Right lobe of liver (tissue), 4 donors: ENCODE results near the gene CDH13.

Experiments
- CTCF ChIP-seq, 4 donors: fragments of 200-600 bp in 3 of 4; fragments of 450-650 bp in 1 of 4; IDR thresholded peaks; one replicate each; pipeline versions ENCODE4 v1.5.1 to v1.8.0; 2016 to 2022; ENCODE audit warnings: antibody characterized with exemption in 4 of 4, mild to moderate bottlenecking in 2 of 4
- POLR2A ChIP-seq: fragments of 450-650 bp; IDR thresholded peaks from one replicate; pipeline ENCODE4 v1.6.1; 2017; ENCODE audit warnings: antibody characterized with exemption, mild to moderate bottlenecking
- donor health status: DM: no; HTN: no; CAD: no.
- donor health status: DM: no; HTN: no; CAD: no.
- donor health status: DM: no; HTN: yes; CAD: no.

GRCh38 chr16:82999711-83000110, 372.9 kb downstream of the CDH13 start:
- TF ChIP-seq CTCF (IDR thresholded peaks at IDR 0.05): no peak
- TF ChIP-seq POLR2A: no peak
